ENCODE measurements around the gene CD2AP.

GRCh38 chr6:47634210-47635047 is 156.8 kb downstream of the CD2AP start:
- no peak for TF ChIP-seq FOXA1 (IDR thresholded peaks at IDR 0.05)
- TF ChIP-seq CTCF (IDR thresholded peaks at IDR 0.05; ENCODE audit: low read depth, low read length, missing input control): no peak

All from liver (tissue), 2 donors.